Measurements from ENCODE around the gene KIF5A.

The KIF5A gene

DNA sequence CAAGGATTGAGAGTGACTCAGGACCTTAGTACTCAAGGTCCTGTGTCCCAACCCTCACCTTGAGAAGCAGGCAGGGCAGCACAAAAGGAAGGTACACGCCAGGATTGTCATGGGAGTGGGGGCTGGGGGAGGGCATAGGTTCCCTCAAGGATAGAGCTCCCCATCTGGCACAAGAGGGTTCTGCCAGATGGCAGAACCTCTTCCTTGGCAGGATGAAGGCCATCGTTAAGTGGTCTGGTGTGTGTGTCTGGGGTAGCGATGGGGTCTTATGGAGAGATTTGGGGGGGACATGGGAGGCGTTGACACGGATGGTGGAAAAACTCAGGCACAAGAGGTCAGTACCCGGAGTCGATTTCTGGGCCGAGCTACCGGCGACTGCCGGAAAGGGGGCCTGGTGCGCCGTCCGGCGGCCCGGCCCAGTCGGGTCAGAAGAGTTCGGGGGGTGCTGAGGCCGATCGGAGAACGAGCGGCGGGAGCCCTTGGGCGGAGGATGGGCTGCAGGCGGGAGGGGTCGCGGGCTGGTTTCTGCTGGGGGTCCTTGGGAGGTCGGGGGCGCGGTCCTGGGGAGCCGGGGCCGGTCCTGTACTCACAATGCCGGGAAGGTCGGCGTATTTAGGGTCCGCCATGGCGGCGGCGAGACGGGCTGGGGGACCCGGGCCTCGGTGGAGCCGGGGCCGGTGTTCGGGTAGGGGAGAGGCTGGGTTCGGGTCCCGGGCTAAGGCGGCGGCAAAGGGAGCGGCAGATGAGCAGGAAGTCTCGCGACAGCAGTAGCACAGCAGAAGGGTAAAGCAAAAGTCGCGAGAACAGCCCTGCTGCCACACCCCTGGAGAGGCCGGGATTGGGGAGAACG is 3.2 kb upstream of the KIF5A start, which contains the start of gene DCTN2:
DCTN2 (minus strand) TSS at position 755 of the 850 bp plus-strand sequence; CDS start at position 626, 129 bp downstream.
- TF ChIP-seq, protein P1, sequence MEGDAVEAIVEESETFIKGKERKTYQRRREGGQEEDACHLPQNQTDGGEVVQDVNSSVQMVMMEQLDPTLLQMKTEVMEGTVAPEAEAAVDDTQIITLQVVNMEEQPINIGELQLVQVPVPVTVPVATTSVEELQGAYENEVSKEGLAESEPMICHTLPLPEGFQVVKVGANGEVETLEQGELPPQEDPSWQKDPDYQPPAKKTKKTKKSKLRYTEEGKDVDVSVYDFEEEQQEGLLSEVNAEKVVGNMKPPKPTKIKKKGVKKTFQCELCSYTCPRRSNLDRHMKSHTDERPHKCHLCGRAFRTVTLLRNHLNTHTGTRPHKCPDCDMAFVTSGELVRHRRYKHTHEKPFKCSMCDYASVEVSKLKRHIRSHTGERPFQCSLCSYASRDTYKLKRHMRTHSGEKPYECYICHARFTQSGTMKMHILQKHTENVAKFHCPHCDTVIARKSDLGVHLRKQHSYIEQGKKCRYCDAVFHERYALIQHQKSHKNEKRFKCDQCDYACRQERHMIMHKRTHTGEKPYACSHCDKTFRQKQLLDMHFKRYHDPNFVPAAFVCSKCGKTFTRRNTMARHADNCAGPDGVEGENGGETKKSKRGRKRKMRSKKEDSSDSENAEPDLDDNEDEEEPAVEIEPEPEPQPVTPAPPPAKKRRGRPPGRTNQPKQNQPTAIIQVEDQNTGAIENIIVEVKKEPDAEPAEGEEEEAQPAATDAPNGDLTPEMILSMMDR (IDR thresholded peaks at IDR 0.05; ENCODE audit: low read depth, low read length, missing control alignments): no peak
- H3K4me3 ChIP-seq (replicated peaks; ENCODE audit: low read depth, low read length): peak within 1 kb of the TSS; percentile 89
- peak; percentile 92 for DNase-seq (ENCODE audit: extremely low read depth, low read depth)

DNA sequence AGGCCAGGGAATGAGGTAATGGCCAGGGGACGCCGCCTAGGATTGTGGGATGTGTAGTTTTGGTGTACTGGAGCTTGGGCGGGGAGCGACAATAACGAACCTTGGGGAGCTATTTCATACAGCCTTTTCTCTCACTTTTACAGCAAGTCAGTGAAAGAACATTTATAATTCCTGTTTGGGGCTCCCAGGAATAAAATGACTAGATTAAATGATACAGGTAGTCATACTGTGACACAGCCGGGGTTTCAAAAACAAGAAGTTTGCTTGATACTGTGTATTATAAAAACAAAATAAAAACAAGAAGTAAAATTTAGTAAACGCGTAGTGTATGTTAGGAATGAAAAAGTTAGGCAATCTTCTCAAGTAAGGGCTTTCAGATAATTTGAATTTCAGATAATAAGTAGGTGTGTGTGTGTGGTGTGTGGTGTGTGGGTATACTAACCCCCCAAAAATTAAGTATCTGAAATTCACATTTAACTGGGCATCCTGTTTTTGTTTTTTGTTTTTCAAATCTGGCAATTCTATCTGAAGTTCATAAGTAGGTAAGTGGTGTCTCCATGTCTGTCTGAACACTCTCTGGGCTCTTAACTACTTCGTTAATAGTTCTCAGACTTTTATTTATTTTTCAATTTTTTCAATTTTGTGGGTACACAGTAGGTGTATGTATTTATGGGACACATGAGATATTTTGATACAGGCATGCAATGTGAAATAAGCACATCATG is 2.4 kb upstream of the KIF5A start:
- peak overlapping the region; percentile 89 for H3K4me3 ChIP-seq (replicated peaks; ENCODE audit: low read depth, low read length)
- DNase-seq (ENCODE audit: extremely low read depth, low read depth): no peak
- TF ChIP-seq, protein P1 (IDR thresholded peaks at IDR 0.05; ENCODE audit: low read depth, low read length, missing control alignments): no peak

DNA sequence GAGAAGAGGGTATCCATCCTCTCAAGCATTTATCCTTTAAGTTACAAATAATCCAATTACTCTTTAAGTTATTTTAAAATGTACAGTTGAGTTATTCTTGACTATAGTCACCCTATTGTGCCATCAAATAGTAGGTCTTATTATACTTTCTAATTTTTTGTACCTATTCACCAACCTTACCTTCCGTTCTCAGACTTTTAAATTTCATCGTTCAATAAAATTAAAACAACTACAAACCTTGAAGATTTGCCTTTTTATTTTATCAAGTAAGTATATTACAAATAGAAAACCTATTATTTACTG is 1.9 kb upstream of the KIF5A start:
- TF ChIP-seq, protein P1 (IDR thresholded peaks at IDR 0.05; ENCODE audit: low read depth, low read length, missing control alignments): no peak
- no peak for DNase-seq (ENCODE audit: extremely low read depth, low read depth)

DNA sequence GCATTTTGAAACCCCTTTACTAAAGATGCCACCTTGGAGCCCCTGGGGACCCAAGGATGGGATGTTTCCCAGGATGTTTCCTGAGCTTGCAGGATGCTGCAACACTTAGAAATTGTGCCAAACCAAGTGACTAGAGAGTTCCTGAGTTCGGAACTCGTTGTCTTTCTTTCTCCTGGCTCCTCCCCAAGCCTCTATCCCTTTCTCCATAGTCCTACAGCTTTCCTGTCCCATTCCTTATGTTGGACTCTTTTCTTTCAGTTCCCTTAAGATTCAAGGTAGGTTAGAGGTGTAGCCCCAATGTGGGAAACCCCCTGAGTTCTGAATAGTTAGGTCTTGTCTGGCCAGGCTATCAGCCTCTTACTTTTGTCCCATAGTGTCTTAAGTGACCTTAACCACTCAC is 1.4 kb upstream of the KIF5A start:
- TF ChIP-seq, protein P1 (IDR thresholded peaks at IDR 0.05; ENCODE audit: low read depth, low read length, missing control alignments): no peak
- DNase-seq (ENCODE audit: extremely low read depth, low read depth): no peak
- H3K4me3 ChIP-seq (replicated peaks; ENCODE audit: low read depth, low read length): no peak overlapping the region

More for the DNA sequence above, 1.9 kb upstream of the KIF5A start:
- no peak overlapping the region for H3K4me3 ChIP-seq (replicated peaks; ENCODE audit: low read depth, low read length)

DNA sequence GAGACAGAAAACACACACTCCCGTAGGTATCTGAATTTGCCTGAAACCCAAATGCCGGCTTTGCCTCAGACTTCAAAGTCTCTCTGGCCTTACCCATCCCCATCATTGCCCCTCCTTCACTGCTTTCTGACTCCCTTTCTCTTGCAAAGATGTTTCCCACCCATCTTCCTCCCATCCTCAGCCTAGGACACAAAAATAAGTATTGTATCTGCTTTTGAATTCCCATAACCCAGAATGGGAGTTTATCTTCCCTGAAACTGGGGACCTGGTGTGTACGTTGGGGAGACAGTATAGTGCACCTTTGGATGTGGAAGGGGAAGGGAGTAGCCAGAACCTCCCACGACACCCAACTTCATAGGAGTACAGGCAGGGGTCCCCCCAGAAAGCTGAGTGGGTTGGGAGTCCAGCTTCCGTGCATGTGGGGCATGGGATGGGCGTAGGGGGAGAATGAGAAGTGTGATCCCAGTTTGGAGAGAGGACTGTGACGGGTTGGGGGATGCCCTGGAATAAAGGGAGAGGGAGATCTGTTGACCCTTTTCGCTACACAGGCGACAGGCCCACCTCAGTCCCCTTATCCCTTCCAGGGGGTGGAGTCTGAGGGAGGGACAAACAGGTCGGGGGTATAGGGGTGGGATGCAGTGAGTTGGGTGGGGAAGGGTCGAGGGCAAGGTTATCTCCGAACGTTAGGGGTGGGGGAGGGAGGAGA is 488 bp upstream of the KIF5A start:
- H3K4me3 ChIP-seq (replicated peaks; ENCODE audit: low read depth, low read length): peak overlapping the region; percentile 52
- no peak for DNase-seq (ENCODE audit: extremely low read depth, low read depth)
- TF ChIP-seq, protein P1 (IDR thresholded peaks at IDR 0.05; ENCODE audit: low read depth, low read length, missing control alignments): no peak

DNA sequence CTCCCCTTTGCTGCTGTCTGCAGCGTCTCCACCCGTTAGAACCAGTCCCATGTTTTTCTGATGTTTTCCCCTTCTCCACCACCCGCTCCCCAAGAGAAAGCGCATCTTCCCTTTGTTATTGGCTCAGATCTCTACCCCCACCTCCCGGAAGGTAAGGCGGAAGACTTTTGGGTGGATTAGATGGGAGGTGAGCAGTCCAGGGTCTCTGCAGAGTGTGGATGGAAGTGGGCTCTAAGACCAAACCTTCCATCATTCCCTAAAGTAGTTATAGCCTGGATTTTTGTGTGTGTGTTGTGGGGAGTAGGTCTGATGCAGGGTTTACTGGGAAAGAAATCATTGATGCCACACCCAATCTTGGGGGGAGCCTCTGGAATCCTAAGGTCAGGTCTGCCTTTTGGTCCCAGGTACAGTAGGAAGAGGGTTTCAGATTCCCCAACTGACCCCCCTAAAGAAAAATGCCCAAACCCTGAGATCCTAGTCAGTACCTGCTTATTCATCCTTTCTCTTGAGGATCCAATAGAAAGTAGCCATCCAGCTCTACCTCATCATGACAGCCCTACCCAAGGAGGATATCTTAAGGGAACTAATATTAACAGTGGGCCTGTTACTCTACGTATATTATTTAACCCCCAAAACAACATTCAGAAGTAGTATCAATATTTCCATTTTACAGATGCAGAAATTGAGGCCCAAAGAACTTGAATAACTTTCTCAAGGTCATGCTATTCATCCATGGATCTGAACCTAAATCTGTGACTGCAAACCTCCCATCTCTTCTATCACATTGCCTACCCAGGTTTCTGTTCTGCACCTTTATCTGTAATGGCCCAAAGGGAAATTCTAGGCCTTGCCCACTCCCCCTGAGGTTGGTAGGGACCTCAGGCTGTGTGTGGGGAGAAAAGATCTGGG is 1.1 kb downstream of the KIF5A start:
- peak overlapping the region; percentile 52 for H3K4me3 ChIP-seq (replicated peaks; ENCODE audit: low read depth, low read length)
- no peak for DNase-seq (ENCODE audit: extremely low read depth, low read depth)
- TF ChIP-seq, protein P1 (IDR thresholded peaks at IDR 0.05; ENCODE audit: low read depth, low read length, missing control alignments): no peak

Measured in HFF-Myc (cell line).